Hippocampal formation (tissue), 2 donors: ENCODE results near the gene TACC2.
A peak's percentile ranks its signal among the peaks of the same experiment; 100 is the strongest.
"Not testable (repeated sequence)": the region's sequence is repeated elsewhere in the genome, so short reads cannot be mapped to it uniquely, and the experiment has no call there.

Source experiments
- DNase-seq, 2 donors: peaks; one replicate each; lab custom pipeline; 2025; lab: John Stamatoyannopoulos, UW

TACC2 gene

GRCh38 chr10:122197611-122198222, 208.8 kb downstream of the TACC2 start:
- no peak for DNase-seq

DNA sequence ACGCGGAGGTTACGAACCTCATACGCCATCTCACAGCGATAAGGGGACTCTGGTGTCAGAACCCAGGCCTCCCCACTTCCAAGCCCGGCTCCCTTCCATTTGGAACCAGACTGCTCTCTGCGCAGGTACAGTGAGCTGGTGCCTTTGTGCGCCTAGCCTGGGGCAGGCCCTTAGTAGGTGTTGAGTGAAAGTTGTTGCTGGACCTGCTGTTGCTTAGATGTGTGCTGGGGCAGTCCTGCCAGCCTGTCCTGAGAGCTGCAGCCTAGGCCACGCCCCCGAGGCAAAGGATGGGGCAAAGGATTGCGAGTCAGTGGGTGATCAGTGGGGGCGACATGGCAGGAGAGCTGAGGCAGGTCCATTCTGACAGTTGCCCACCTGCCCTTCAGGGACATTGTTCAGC, 209.7 kb downstream of the TACC2 start:
- DNase-seq = no peak

DNA sequence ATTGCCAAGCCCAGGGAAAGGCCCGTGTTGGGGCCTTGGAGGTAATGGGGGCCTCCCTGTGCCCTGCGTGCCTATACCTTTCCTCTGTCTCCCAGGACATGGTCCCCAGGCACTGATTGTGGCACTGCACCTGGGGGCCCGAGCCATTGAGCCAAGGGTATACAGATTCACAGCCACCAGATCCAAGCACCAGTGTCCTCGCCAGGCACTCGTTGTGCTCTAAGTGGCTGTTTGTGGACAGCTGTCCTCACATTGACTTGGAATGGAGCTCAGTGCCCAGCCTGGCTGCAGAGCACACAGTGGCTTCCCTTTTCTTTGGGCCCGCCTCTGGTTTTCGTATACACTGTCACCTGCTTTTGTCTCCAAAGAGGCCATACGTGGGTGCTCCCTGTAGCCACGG, 210.1 kb downstream of the TACC2 start:
- DNase-seq = no peak

DNA sequence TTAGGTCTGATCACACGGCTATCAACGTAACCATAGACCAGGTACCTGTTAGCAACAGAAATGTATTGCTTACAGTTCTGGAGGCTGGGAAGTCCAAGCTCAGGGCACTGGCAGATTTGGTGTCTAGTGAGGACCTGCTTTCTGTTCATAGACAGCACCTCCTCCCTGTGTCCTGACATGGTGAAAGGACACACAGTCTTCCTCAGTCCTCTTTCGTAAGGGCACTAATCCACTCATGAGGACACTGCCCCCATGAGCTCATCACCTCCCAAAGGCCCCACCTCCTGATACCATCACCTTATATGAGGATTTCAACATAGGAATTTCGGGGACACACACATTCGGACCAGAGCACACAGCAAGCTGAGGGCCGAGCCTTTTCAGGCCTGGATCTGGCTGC, 210.7 kb downstream of the TACC2 start:
- DNase-seq = no peak

GRCh38 chr10:122201401-122201800, 212.4 kb downstream of the TACC2 start:
- no peak for DNase-seq

GRCh38 chr10:122203180-122203579, 214.2 kb downstream of the TACC2 start:
- not testable (repeated sequence) for DNase-seq

DNA sequence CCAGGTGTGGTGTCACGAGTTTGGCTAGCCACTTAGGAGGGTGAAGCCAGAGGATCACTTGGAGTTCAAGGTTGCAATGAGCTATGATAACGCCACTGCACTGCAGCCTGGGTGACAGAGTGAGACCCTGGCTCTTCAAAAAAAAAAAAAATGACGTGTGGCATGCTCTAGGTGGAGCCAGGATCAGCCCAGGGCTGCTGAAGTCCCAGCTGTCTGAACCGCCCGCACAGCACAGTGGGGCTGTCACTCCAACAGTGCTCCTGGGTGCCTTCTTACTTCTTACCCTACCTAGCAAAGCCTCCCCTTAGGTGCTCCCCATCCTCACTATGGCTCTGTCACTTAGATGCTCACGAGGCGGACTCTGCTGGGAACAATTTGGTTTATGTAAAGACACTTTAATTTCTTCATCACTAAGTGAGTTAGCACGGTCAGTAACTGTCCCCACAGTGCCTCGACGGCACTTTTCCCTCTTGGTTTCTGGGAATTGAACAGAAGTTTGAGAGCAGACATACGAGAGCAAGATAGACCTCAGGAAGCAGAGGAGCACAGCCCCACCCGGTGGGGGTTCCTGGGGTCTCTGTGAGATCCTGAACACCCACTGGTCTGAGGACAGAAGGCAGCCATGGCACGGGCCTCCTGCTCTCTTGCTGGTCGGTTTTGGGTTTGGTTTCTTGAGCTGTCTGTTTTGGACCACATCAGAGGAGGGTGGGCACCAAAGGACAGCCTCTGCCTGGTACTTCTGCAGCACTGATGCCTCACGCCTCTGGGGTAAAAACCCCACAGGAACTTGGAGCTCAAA, 215.9 kb downstream of the TACC2 start:
- no peak for DNase-seq

- DNase-seq = no peak
These were observed 217.6 kb downstream of the TACC2 start for GRCh38 chr10:122206471-122207065.

DNA sequence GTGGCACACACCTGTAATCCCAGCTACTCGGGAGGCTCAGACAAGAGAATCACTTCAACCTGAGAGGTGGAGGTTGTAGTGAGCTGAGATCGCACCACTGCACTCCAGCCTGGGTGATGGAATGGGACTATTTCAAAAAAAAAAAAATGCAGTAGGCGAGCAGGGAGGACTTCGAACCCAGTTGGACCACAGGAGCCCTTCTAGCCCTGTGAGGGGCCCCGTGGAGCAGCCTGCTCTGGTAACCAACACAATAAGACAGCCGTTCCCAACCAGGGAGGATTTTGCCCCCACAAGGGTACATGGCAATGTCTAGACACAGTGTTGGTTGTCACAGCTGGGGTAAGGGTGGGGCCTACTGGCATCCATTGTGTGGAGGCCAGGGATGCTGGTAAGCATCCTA, 218.2 kb downstream of the TACC2 start:
- no peak for DNase-seq

DNA sequence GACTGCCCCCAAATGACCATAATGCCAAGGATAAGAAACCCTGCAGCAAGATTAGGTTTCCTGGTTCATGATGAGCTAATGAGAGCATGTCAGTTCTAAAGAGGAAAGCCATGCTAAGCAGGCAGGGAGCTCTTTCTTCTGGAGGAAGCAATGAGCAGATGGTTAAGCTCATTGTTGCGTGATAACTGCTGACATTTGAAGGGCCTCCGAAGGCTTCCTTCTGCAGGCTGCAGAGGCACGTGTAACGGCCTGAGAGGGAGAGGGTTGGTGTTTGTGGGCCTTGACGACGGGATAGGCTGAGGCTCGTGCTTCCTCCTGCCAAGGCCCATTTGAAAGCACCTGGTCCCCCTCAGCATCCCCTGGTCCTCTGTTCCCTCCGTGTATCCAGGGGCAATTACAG, 218.6 kb downstream of the TACC2 start:
- no peak for DNase-seq

- DNase-seq = no peak
These were observed 219.8 kb downstream of the TACC2 start for GRCh38 chr10:122208571-122209430.

GRCh38 chr10:122210481-122211265, 221.7 kb downstream of the TACC2 start:
- no peak for DNase-seq

DNA sequence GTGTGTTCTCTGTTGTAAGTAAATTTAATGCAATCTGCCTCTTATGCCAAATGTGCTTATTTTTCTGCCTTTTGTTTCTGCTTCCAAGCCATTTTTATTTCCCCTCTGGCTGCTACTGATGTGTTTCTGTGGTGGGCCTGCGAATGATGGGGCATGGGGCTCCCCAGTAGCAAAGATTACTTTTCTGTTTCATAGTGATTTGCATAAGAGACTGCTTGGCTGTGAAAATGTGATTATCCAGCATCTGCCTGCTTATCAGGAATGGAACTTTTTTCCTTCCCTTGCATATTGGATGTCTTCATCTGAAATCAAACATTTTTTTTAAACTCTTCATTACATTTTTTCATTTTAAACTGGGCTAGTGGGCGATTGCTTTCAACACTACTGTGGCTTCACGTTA, 224.4 kb downstream of the TACC2 start:
- no peak for DNase-seq

GRCh38 chr10:122213766-122214165, 224.8 kb downstream of the TACC2 start:
- peak in 1 of 2 donors; percentile 31 for DNase-seq

DNA sequence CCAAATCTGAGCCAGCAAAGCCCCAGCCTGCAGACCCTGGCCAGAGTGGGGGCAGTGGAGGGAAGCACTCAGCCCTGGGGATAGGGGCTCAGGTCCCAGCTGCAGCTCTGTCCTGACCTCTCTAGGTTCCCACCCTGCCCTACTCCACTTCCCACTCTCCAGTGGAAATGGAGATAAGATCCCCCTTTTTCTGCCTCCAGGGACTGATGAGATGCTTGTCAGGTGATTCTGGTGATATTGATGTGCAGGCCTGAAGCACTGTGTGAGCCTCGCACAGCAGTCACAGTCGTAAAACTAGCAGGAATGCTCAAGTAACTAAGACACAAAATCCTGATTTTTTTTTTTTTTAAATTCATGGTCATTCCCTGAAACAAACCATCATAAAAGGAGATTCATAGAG, 227.1 kb downstream of the TACC2 start:
- no peak for DNase-seq

- DNase-seq = no peak
These were observed 230.4 kb downstream of the TACC2 start for GRCh38 chr10:122219340-122219739.

DNA sequence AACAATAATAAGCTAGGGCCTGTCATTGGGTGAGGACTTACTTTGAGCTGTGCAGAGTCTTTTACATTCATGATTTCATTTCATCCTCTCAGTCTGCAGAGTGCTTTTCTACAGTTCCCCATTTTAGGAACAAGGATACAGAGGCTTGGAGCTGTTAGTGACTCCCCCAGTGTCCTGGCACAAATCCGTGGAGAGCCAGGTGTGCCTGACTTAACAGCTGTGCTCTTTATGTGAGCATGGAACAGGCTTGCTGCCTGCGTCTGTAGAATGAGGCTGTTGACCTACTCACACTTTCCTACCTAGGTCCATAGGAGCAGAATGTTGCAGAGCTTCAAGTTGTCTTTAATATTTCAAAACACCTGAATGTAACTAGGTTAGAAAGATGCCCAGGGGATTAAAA, 231.8 kb downstream of the TACC2 start:
- no peak for DNase-seq

- DNase-seq = no peak
These were observed 233.0 kb downstream of the TACC2 start for GRCh38 chr10:122221958-122222357.

- no peak for DNase-seq
These were observed 233.7 kb downstream of the TACC2 start for GRCh38 chr10:122222638-122223037.

GRCh38 chr10:122224159-122224558, 235.2 kb downstream of the TACC2 start:
- no peak for DNase-seq

- no peak for DNase-seq
These were observed 236.4 kb downstream of the TACC2 start for GRCh38 chr10:122225330-122225729.

DNA sequence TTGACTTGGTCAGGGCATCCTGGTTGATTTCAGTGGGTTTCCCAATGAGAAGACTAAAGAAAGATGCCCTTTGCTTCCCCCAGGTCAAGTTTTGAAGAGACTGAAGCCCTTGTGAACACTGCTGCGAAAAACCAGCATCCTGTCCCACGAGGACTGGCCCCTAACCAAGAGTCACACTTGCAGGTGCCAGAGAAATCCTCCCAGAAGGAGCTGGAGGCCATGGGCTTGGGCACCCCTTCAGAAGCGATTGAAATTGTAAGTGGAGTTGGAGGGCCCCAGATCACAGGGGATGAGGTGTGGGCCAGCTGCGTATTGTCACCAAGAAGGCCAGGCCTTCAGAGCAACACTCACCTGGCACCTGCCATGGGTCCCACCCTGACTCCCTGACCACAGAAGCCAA, 238.8 kb downstream of the TACC2 start:
- no peak for DNase-seq
